GM12878 (cell line): ENCODE data around the gene DUSP8. TPM values are rescaled to one million over a fixed set of nuclear protein-coding genes. Genes with fewer than 3 reads are reported as not detected.

Experiments used
- CHD2 ChIP-seq: IDR thresholded peaks from 2 replicates; pipeline ENCODE4 v1.6.1; 2011; ENCODE audit warnings: low read depth, low read length, improper control_type of control experiment, borderline replicate concordance
- GABPA ChIP-seq: IDR thresholded peaks from 2 replicates; pipeline ENCODE4 v1.6.1; 2014; ENCODE audit warnings: antibody characterized with exemption, low read depth, mild to moderate bottlenecking, inconsistent platforms
- MTA2 ChIP-seq: fragments of 450-650 bp; IDR thresholded peaks from 2 replicates; pipeline ENCODE4 v1.6.1; 2016; ENCODE audit warnings: low read depth, mild to moderate bottlenecking, moderate library complexity
- NBN ChIP-seq: fragments of 450-650 bp; IDR thresholded peaks from 2 replicates; pipeline ENCODE4 v1.6.1; 2016
- SMAD1 ChIP-seq: fragments of 450-650 bp; IDR thresholded peaks from 2 replicates; pipeline ENCODE4 v1.6.1; 2018; ENCODE audit warnings: mild to moderate bottlenecking, low read depth; ENCODE audit not compliant: partially characterized antibody
- polyA plus RNA-seq, 11 experiments: library from polyadenylated mRNA; depleted of rRNA in 4 of 11; unstranded in 6 of 11; stranded (reverse) in 5 of 11; fragments of >200 nt; fragmentation: Nextera tagmentation in 4 of 11; fragmentation: Illumina TruSeq in 1 of 11; extraction: Ambion mirVana in 4 of 11; extraction: Trizol in 1 of 11; gene quantifications; 1 replicate in 1 of 11; 2 replicates in 10 of 11; pipeline versions ENCODE4 v1.2.1 to v1.2.3, GENCODE V29; 2011 to 2016; ENCODE audit warnings: inconsistent platforms in 2 of 11, missing spikeins in 2 of 11, low read depth in 1 of 11
- total RNA-seq, 4 experiments: library from RNA; depleted of rRNA in 3 of 4; stranded (reverse); fragments of >200 nt in 3 of 4; fragmentation: Illumina TruSeq in 1 of 4; extraction: Trizol in 1 of 4; gene quantifications; 2 replicates each; pipeline versions ENCODE4 v1.2.1 to v1.2.3, GENCODE V29; 2013 to 2021
- TF ChIP-seq, protein P1 (sequence below): fragments of 450-650 bp; formaldehyde crosslinking; IDR thresholded peaks from 2 replicates; pipeline ENCODE4 v1.5.0; 2022; ENCODE audit warnings: mild to moderate bottlenecking, missing genetic modification characterization
- TF ChIP-seq, protein P2 (sequence below): fragments of 450-650 bp; IDR thresholded peaks from 2 replicates; pipeline ENCODE4 v1.6.1; 2017; ENCODE audit warnings: mild to moderate bottlenecking, moderate library complexity
- TF ChIP-seq, protein P3 (sequence below): fragments of 450-650 bp; IDR thresholded peaks from 2 replicates; pipeline ENCODE4 v1.6.1; 2018; ENCODE audit warnings: mild to moderate bottlenecking, low read depth, moderate library complexity; ENCODE audit not compliant: partially characterized antibody
- TF ChIP-seq, protein P4 (sequence below): IDR thresholded peaks from 2 replicates; pipeline ENCODE4 v1.6.1; 2011; ENCODE audit warnings: borderline replicate concordance, low read depth, mild to moderate bottlenecking, moderate library complexity, mixed read lengths, low read length; ENCODE audit not compliant: insufficient read depth; ENCODE audit errors: extremely low read length
- TF ChIP-seq, protein P5 (sequence below): fragments of 450-650 bp; IDR thresholded peaks from 2 replicates; pipeline ENCODE4 v1.6.1; 2017; ENCODE audit warnings: mild to moderate bottlenecking, moderate library complexity

DUSP8 gene
- total and polyA plus RNA-seq, 10 of the 15 experiments (the other 5 are each of a cell fraction or from before 2014, with no cell fraction given), result 0.04 to 1.7 (median 0.26) TPM; not detected in 6

DNA sequence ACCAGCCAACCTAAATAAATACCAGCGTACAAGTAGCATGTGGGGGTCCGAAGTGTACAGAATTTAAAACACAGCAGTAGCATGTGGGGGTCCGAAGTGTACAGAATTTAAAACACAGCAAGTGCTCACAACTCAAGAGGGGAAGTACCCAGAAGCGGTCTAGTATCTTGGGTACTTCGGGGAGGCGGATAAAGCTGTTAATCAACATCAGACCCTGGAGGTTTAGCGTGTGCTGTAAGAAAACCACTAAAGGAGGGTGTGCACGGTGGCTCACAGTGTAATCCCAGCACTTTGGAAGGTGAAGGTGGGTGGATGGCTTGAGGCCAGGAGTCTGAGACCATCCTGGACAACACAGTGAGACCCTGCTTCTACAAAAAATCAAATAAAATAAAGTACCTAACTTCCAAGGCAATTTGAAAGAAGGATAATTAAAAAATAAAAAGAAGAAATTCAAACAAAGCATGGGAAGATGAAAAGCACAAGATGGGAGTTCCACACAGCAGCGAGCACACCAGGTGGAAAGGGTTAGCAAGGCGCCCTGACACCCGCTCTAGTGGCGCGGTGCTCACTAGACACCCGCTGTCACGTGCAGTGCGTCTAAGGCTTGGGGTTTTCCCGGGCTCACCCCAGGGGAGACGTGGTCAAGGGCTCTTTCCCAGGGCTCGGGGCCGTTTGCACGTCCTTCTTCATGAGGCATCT lies 50.5 kb downstream of the DUSP8 start (continued):
- TF ChIP-seq, protein P1, sequence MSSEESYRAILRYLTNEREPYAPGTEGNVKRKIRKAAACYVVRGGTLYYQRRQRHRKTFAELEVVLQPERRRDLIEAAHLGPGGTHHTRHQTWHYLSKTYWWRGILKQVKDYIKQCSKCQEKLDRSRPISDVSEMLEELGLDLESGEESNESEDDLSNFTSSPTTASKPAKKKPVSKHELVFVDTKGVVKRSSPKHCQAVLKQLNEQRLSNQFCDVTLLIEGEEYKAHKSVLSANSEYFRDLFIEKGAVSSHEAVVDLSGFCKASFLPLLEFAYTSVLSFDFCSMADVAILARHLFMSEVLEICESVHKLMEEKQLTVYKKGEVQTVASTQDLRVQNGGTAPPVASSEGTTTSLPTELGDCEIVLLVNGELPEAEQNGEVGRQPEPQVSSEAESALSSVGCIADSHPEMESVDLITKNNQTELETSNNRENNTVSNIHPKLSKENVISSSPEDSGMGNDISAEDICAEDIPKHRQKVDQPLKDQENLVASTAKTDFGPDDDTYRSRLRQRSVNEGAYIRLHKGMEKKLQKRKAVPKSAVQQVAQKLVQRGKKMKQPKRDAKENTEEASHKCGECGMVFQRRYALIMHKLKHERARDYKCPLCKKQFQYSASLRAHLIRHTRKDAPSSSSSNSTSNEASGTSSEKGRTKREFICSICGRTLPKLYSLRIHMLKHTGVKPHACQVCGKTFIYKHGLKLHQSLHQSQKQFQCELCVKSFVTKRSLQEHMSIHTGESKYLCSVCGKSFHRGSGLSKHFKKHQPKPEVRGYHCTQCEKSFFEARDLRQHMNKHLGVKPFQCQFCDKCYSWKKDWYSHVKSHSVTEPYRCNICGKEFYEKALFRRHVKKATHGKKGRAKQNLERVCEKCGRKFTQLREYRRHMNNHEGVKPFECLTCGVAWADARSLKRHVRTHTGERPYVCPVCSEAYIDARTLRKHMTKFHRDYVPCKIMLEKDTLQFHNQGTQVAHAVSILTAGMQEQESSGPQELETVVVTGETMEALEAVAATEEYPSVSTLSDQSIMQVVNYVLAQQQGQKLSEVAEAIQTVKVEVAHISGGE (CRISPR knock-in tag), result no peak
- TF ChIP-seq, protein P2, sequence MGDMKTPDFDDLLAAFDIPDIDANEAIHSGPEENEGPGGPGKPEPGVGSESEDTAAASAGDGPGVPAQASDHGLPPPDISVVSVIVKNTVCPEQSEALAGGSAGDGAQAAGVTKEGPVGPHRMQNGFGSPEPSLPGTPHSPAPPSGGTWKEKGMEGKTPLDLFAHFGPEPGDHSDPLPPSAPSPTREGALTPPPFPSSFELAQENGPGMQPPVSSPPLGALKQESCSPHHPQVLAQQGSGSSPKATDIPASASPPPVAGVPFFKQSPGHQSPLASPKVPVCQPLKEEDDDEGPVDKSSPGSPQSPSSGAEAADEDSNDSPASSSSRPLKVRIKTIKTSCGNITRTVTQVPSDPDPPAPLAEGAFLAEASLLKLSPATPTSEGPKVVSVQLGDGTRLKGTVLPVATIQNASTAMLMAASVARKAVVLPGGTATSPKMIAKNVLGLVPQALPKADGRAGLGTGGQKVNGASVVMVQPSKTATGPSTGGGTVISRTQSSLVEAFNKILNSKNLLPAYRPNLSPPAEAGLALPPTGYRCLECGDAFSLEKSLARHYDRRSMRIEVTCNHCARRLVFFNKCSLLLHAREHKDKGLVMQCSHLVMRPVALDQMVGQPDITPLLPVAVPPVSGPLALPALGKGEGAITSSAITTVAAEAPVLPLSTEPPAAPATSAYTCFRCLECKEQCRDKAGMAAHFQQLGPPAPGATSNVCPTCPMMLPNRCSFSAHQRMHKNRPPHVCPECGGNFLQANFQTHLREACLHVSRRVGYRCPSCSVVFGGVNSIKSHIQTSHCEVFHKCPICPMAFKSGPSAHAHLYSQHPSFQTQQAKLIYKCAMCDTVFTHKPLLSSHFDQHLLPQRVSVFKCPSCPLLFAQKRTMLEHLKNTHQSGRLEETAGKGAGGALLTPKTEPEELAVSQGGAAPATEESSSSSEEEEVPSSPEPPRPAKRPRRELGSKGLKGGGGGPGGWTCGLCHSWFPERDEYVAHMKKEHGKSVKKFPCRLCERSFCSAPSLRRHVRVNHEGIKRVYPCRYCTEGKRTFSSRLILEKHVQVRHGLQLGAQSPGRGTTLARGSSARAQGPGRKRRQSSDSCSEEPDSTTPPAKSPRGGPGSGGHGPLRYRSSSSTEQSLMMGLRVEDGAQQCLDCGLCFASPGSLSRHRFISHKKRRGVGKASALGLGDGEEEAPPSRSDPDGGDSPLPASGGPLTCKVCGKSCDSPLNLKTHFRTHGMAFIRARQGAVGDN, result peak; percentile 96
- TF ChIP-seq SMAD1, result peak; percentile 50
- TF ChIP-seq CHD2, result 0 out of 2 replicates have a peak, but pooled peaks have one; percentile 25
- peak; percentile 60 for TF ChIP-seq MTA2
- TF ChIP-seq GABPA, result no peak
- peak; percentile 81 for TF ChIP-seq NBN
- TF ChIP-seq, protein P3, sequence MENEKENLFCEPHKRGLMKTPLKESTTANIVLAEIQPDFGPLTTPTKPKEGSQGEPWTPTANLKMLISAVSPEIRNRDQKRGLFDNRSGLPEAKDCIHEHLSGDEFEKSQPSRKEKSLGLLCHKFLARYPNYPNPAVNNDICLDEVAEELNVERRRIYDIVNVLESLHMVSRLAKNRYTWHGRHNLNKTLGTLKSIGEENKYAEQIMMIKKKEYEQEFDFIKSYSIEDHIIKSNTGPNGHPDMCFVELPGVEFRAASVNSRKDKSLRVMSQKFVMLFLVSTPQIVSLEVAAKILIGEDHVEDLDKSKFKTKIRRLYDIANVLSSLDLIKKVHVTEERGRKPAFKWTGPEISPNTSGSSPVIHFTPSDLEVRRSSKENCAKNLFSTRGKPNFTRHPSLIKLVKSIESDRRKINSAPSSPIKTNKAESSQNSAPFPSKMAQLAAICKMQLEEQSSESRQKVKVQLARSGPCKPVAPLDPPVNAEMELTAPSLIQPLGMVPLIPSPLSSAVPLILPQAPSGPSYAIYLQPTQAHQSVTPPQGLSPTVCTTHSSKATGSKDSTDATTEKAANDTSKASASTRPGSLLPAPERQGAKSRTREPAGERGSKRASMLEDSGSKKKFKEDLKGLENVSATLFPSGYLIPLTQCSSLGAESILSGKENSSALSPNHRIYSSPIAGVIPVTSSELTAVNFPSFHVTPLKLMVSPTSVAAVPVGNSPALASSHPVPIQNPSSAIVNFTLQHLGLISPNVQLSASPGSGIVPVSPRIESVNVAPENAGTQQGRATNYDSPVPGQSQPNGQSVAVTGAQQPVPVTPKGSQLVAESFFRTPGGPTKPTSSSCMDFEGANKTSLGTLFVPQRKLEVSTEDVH, result no peak
- TF ChIP-seq, protein P4, sequence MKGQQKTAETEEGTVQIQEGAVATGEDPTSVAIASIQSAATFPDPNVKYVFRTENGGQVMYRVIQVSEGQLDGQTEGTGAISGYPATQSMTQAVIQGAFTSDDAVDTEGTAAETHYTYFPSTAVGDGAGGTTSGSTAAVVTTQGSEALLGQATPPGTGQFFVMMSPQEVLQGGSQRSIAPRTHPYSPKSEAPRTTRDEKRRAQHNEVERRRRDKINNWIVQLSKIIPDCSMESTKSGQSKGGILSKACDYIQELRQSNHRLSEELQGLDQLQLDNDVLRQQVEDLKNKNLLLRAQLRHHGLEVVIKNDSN, result peak; percentile 92
- TF ChIP-seq, protein P5, sequence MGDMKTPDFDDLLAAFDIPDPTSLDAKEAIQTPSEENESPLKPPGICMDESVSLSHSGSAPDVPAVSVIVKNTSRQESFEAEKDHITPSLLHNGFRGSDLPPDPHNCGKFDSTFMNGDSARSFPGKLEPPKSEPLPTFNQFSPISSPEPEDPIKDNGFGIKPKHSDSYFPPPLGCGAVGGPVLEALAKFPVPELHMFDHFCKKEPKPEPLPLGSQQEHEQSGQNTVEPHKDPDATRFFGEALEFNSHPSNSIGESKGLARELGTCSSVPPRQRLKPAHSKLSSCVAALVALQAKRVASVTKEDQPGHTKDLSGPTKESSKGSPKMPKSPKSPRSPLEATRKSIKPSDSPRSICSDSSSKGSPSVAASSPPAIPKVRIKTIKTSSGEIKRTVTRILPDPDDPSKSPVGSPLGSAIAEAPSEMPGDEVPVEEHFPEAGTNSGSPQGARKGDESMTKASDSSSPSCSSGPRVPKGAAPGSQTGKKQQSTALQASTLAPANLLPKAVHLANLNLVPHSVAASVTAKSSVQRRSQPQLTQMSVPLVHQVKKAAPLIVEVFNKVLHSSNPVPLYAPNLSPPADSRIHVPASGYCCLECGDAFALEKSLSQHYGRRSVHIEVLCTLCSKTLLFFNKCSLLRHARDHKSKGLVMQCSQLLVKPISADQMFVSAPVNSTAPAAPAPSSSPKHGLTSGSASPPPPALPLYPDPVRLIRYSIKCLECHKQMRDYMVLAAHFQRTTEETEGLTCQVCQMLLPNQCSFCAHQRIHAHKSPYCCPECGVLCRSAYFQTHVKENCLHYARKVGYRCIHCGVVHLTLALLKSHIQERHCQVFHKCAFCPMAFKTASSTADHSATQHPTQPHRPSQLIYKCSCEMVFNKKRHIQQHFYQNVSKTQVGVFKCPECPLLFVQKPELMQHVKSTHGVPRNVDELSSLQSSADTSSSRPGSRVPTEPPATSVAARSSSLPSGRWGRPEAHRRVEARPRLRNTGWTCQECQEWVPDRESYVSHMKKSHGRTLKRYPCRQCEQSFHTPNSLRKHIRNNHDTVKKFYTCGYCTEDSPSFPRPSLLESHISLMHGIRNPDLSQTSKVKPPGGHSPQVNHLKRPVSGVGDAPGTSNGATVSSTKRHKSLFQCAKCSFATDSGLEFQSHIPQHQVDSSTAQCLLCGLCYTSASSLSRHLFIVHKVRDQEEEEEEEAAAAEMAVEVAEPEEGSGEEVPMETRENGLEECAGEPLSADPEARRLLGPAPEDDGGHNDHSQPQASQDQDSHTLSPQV, result 0 out of 2 replicates have a peak, but pooled peaks have one; percentile 40
